Ramos (cell line): ENCODE measurements around the gene PRDX4.
"Not testable (repeated sequence)": the region's sequence is repeated elsewhere in the genome, so short reads cannot be mapped to it uniquely, and the experiment has no call there.

ENCODE experiments used
- in situ Hi-C: fragments of 300-500 bp; cut with MboI; formaldehyde crosslinking; loops from one replicate; pipeline ENCODE4 v1.14.3; 2022; ENCODE audit warnings: low sequenced_read_pairs; ENCODE audit not compliant: unreplicated experiment

The PRDX4 gene

GRCh38 chrX:23667239-23668177 is at the start of gene PRDX4:
PRDX4 (plus strand) TSS chrX:23667493; CDS start chrX:23667571, 78 bp downstream.
- in situ Hi-C loops = no loop called here

GRCh38 chrX:23621621-23622265 is 45.5 kb upstream of the PRDX4 start:
- in situ Hi-C loops = no loop called here

GRCh38 chrX:23623797-23624196 is 43.5 kb upstream of the PRDX4 start:
- in situ Hi-C loops = no loop called here

- in situ Hi-C loops = no loop called here
Observed at GRCh38 chrX:23626651-23627050, 40.6 kb upstream of the PRDX4 start.

GRCh38 chrX:23628131-23628530 is 39.2 kb upstream of the PRDX4 start:
- in situ Hi-C loops = no loop called here

- in situ Hi-C loops = no loop called here
Observed at GRCh38 chrX:23631136-23631535, 36.2 kb upstream of the PRDX4 start.

- in situ Hi-C loops = no loop called here
Observed at GRCh38 chrX:23633834-23634580, 33.3 kb upstream of the PRDX4 start.

GRCh38 chrX:23637187-23637586 is 30.1 kb upstream of the PRDX4 start:
- in situ Hi-C loops = no loop called here

- in situ Hi-C loops = no loop called here
Observed at GRCh38 chrX:23643020-23643419, 24.3 kb upstream of the PRDX4 start.

- in situ Hi-C loops = no loop called here
Observed at GRCh38 chrX:23644744-23645143, 22.5 kb upstream of the PRDX4 start.

- in situ Hi-C loops = no loop called here
Observed at GRCh38 chrX:23656091-23656490, 11.2 kb upstream of the PRDX4 start.

GRCh38 chrX:23656684-23657083 is 10.6 kb upstream of the PRDX4 start:
- in situ Hi-C loops = no loop called here

- in situ Hi-C loops = no loop called here
Observed at GRCh38 chrX:23659339-23659738, 8.0 kb upstream of the PRDX4 start.

GRCh38 chrX:23660083-23660765 is 7.1 kb upstream of the PRDX4 start:
- in situ Hi-C loops = not testable (repeated sequence)

GRCh38 chrX:23660766-23661132 is 6.5 kb upstream of the PRDX4 start:
- in situ Hi-C loops = no loop called here

- in situ Hi-C loops = no loop called here
Observed at GRCh38 chrX:23661671-23662070, 5.6 kb upstream of the PRDX4 start.

GRCh38 chrX:23662187-23662586 is 5.1 kb upstream of the PRDX4 start:
- in situ Hi-C loops = no loop called here

- in situ Hi-C loops = no loop called here
Observed at GRCh38 chrX:23662853-23663252, 4.4 kb upstream of the PRDX4 start.

- in situ Hi-C loops = no loop called here
Observed at GRCh38 chrX:23664496-23664895, 2.8 kb upstream of the PRDX4 start.

GRCh38 chrX:23666282-23666681 is 1.0 kb upstream of the PRDX4 start:
- in situ Hi-C loops = no loop called here
